ENCODE results near the gene SPON1.

GRCh38 chr11:14308114-14308896 is 345.8 kb downstream of the SPON1 start:
- no peak for TF ChIP-seq POLR2A (IDR thresholded peaks at IDR 0.05)
- TF ChIP-seq CTCF (IDR thresholded peaks at IDR 0.05) = peak; percentile 17 to 59 (median 45)
